Upper lobe of left lung (tissue), 4 donors: ENCODE measurements around the gene EN2.

Experiments used
- CTCF ChIP-seq, 6 experiments: fragments of 450-650 bp in 4 of 6; fragments of 200-600 bp in 2 of 6; sonication (generic) in 2 of 6; IDR thresholded peaks; one replicate each; pipeline ENCODE4 v1.5.1; 2016 to 2019; ENCODE audit warnings: antibody characterized with exemption in 6 of 6
- POLR2A ChIP-seq, 4 donors: fragments of 450-650 bp; IDR thresholded peaks; one replicate each; pipeline ENCODE4 v1.5.1; 2016 to 2017; ENCODE audit warnings: antibody characterized with exemption in 4 of 4, mild to moderate bottlenecking in 2 of 4

DNA sequence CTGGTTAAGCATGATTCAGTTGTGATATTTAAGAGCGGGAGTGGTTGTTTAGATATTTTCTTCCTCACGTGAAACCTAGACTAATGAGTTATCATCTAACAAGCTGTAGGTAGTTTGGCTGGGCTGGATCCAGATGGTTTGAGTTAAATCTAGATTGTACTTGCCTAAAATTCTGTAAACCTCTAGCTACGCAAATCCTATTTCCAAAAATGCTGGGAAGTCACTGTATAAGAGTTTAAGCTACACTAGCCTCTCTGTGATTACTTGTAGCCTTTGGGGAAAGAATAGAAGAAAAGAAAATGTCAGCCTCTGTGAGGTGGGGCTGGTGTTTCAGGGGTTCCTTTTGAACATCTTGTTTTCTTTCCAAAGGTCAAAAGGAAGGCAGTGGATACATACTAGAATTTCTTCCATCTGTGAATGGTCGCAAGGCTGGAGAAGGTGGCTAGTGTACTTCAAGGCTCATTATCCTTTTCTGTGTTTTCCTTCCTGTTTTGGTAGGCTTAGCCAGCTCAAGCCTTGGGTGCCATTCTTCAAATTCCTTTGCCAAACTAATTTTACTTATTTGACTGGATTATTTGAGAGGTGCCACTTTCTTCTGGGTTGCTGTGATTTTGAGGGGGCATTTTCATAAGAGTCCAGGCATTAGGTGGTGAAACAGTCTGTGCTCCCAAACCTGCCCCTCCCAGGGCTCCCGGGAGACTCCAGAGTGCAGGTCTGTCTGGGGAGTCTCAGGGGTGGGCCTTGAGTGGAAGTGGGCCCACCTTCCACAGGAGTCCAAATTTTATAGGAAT is 5.2 kb upstream of the EN2 start:
- TF ChIP-seq CTCF (IDR thresholded peaks at IDR 0.05): no peak
- no peak for TF ChIP-seq POLR2A (IDR thresholded peaks at IDR 0.05)
